ENCODE data around the gene PIP4K2A.
"Not testable (repeated sequence)": the region's sequence is repeated elsewhere in the genome, so short reads cannot be mapped to it uniquely, and the experiment has no call there.

PIP4K2A gene

DNA sequence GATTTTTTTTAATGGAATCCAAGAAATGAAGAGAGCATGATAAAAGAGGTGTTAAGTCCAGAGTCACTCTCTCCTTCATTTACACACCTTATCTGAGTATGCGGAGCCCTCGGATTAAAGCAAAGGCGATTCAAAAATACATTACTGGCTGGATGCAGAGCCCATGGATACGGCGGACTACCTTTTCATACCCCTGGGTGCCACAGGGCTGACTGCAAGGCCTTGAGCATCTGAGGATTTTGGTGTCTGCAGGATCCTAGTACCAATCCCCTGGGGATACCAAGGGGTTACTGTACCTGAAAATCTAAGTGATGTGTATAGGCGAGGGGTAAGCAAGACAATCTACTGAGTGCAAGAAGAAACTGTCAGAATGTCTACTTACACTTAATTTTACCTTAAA lies 20.5 kb downstream of the PIP4K2A start:
- no peak for DNase-seq (ENCODE audit: low spot score)

DNA sequence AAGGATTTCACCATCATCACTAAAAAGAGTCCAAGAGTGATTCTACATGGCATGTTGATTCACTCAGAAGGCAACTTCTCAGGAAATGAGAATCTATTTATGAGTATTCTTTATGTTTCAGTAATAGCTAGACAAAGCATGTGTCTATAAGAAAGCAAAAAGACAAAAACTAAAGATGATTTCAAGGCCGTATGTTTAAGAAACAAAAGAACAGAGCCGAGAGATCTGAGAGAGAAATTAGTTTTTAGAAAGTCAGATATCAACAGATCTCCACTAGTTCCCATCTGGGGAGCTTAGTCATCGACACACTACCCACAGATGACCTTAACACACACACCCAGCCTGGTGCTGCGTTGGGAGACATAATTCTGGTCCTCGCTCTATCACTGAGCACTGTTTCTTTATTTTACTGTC lies 21.0 kb downstream of the PIP4K2A start:
- DNase-seq (ENCODE audit: low spot score) = peak; percentile 53

DNA sequence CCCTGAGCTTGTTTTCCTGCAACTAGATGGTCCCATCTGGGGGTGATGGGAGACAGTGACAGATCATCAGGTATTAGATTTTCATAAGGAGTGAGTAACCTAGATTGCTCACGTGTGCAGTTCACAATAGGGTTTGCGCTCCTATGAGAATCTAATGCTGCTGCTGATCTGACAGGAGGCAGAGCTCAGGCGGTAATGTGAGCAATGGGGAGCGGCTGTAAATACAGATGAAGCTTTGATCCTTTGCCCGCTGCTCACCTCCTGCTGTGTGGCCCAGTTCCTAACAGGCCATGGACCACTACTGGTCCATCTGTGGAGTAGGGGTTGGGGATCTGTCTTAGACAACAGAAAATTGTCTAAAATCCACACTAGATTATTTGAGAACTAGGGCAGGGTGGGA lies 22.3 kb downstream of the PIP4K2A start:
- not testable (repeated sequence) for DNase-seq (ENCODE audit: low spot score)

DNA sequence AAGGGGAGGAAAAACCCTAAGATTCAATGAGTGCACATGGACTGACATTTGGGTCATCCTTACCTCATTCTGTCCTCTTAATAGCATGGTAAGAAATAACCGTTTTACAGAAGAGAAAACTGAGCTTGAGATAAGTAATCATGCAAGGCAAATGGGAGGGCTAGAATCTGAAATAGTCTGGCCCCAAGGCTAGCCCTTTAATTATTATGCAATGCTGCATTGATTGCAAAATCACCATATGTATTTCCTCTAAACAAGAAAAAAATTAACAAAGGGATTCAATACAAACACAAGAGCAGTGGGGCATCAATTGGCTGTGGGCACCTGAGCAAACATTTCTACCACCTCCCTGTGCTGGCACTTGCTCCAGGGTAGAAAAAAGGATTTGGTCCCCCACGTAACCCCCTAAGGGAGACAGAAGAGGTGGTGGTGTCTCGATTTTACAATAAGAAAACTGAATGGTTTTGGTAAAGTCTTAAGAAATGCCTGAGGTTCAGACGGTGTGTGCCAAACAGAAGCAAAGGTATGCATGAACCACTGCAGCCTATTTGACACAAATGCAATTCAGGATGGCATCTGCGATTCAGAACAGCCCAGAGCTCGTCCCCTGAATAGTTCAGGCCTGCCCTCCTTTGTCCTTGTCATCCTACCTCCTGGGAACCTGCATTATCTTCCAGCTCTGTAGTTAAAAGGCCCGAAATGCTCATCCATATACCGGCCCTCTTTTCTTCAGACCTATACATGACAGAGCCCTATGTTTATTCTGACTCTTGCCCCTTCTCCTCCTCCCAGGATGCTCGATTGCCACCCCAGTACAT lies 23.6 kb downstream of the PIP4K2A start:
- no peak for DNase-seq (ENCODE audit: low spot score)

DNA sequence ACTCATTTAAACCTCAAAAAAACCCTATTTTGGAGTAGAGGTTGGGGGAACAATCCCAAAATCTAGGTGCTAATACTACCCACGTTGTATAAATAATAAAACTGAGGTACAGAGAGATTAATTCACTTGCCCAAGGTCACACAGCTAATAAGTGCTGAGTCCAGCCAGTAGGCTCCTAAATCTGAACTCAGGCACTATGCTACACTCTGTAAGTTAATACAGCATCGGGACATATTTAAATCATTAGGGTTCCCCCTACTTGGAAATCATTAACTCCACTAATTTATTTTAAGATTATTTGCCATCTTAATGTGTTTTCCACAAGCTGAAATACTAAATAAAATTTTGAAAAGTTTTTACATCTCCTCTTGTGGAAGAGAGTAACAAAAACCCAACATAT lies 24.2 kb downstream of the PIP4K2A start:
- no peak for DNase-seq (ENCODE audit: low spot score)

DNA sequence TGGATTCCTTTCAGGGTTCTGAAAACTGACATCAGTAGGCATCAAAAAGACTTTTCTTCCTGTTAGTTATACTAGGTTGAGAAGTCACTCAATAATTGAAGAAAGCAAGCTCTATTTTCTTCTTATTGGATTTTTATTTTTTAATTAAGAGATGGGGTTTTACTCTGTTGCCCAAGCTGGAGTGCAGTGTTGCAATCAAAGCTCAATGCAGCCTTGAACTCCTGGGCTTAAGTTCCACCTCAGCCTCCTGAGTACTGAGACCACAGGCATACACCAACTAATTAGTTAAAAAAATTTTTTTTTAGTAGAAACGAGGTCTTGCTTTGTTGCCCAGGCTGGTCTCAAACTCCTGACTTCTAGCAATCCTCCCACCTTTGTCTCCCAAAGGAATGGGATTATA lies 28.0 kb downstream of the PIP4K2A start:
- DNase-seq (ENCODE audit: low spot score) = no peak

DNA sequence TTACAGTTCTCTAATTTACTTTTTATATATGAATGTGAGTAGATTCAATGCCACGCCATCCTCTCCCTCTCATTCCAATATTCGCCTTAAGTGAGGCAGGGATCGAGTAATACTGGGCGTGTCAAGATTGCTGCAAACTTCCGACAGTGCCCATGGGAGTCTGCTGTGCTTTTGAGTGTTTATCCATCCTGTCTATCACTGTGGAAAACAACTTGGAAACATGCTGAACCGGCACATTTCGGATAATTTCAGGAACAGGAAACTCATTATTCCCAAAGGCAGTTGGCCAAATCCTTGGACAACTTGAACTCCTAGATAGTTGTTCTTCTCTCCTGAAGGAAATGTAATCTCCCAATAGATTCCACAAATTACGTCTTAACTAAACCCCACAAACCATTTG lies 28.5 kb downstream of the PIP4K2A start:
- DNase-seq (ENCODE audit: low spot score) = no peak

DNA sequence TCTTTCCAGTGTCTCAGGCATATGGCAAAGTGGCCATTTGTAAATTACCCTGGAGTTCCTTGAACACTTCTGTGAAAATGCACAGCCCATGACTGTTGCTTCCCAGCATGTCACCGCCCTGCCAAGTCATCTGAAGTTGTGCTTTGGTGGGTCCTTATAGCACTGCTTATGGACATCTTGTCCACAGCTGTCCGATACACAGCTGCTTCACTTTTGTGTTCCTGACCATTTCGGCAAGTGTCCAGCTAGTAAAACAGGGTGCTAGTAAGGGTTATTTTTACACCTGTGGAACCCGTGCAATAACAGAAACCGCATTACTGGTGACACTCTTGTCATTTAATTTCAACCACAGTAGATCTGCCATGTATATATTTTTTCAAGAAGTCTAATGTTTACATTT lies 29.7 kb downstream of the PIP4K2A start:
- DNase-seq (ENCODE audit: low spot score) = no peak

DNA sequence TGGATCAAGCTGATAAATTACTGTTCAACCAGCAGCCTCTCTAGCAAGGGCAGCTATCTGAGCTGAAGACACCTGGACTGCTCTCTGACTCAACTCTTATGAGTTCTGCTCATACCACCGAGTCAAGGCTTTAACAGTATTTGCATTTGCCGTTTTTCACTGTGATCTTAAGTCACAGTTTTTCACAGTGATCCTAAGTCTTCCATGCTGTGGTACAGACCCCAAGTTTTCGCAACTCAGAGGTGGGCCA lies 31.3 kb downstream of the PIP4K2A start:
- DNase-seq (ENCODE audit: low spot score) = no peak

DNA sequence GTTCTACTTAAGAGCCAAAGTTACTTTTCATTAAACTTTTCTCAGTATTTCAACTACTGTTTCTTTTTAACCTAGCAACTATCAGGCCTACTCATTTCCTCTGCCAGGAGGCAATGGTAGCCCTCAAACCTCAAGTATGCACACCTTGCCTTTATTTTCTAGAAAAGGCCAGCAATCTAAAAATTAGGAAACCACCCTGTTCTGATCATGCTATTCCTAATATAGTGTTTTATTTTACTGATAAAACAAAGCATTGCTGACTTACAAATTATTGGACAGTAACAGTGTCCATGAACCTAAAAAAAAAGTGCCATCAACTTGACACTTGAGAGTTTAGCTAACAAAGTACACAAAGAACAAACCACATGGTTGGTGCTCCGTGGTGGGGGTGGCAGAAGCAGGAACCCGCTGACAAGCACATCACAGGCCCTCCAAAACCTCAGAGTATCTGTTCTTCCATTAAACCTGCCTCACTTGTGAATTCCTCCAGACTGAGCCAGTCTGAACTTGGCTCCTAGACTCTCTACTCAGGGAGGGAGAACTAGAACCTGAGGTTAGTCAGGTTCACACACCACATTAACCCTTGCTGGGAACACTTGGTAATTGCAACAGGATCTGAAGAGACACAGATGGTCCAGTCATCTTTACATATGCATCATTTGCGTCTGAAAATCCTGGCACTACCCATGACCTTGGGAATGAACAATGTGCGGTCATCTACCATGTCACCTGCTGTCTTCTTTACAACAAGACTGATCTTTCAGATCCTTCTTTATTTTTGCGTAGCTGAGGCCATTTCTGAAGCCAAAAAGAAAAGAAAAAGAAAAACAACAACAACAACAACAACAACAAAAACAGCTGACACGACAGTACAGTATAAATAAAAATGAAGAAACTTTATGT lies 31.9 kb downstream of the PIP4K2A start:
- peak; percentile 81 for DNase-seq (ENCODE audit: low spot score)

DNA sequence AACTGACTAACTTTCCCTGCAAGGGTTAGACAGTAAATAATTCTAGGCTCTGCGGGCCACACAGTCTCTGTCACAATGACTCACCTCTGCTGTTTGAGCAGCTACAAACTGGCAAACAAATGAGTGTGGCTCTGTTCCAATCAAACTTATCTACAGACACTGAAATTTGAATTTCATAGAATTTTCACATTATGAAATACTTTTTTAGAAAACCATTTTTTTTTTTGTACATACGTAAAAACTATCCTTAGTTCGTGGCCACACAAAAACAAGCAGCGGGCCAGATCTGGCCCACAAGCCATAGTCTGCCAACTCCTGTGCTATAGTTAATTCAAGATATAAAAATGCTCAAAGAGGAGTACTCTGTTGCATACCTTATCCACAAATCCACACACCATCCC lies 32.6 kb downstream of the PIP4K2A start:
- peak; percentile 81 for DNase-seq (ENCODE audit: low spot score)

DNA sequence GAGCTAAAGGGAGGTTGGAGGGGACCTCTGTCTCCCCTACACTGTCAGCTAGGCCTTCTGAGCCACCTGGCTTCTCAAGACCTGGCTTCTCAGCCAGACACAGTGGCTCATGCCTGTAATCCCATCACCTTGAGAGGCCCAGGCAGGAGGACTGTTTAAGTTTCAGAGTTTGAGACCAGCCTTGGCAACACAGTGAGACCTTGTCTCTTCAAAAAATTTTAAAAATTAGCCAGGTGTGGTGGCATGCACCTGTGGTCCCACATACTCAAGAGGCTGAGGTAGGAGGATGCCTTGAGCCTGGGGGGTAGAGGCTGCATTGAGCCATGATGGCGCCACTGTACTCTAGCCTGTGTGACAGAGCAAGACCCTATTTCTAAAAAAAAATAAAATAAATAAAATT lies 33.1 kb downstream of the PIP4K2A start:
- DNase-seq (ENCODE audit: low spot score) = no peak

DNA sequence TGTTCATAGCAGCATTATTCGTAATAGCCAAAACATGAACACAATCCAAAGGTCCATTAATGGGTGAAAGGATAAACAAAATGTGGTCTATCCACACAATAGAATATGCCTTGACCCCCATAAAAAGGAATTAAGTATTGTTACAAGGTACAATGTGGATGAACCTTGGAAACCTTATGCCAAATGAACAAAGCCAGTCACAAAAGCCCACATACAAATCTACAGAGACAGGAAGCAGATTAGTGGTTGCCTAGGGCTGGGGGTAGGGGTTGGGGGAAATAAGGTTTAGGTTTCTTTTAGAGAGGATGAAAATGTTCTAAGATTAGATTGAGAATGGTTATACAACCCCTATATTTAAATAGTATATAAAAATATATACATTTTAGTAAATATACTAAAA lies 34.8 kb downstream of the PIP4K2A start:
- no peak for DNase-seq (ENCODE audit: low spot score)

DNA sequence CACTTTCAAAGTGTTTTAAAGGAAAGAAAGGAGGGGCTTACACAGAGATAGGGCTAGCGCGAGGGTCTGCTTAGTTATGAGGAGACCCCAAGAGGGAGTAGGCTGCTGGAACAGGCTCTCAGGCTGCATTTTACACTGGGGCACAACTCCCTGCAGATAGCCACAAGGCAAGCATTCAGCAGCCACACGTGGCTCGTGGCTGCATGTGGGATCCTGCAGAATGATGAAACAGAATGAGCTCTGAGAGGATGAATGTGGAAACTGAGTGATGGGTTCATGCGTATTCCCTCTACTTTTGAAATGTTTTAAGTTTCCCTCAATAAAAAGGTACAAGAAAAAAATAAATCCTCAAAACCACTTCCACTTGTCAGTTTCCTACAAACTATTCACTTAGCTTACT lies 37.0 kb downstream of the PIP4K2A start:
- DNase-seq (ENCODE audit: low spot score) = no peak

DNA sequence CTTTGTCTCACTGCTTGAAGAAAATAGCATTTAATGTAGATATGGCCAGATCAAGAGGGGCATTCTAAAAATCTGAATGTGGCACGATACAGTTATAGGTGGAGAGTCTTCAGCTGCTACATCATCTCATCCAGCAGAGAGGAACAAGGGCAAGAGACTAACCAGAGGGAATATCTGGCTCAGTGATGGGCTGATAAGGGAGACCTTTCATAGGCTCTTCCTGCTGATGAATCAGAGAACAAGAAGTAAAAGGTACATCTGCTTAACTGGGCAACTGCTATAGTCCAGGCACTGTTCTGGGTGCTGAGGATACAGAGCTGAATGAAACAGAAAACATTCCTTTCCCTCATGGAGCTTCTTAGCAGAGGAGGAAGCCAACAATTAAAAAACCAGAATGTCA lies 37.9 kb downstream of the PIP4K2A start:
- no peak for DNase-seq (ENCODE audit: low spot score)

DNA sequence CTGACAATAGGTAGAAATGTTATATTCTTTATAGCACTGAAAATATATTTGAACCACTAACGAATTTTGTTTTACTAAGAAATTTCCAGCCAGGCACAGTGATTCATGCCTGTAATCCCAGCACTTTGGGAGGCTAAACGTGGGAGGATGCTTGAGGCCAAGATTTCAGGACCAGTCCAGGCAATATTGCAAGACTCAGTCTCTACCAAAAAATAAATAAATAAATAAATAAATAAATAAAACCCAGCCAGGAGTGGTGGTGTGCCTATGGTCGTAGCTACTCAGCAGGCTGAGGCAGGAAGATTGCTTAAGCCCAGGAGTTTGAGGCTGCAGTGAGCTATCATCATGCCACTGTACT lies 39.8 kb downstream of the PIP4K2A start:
- DNase-seq (ENCODE audit: low spot score) = no peak

DNA sequence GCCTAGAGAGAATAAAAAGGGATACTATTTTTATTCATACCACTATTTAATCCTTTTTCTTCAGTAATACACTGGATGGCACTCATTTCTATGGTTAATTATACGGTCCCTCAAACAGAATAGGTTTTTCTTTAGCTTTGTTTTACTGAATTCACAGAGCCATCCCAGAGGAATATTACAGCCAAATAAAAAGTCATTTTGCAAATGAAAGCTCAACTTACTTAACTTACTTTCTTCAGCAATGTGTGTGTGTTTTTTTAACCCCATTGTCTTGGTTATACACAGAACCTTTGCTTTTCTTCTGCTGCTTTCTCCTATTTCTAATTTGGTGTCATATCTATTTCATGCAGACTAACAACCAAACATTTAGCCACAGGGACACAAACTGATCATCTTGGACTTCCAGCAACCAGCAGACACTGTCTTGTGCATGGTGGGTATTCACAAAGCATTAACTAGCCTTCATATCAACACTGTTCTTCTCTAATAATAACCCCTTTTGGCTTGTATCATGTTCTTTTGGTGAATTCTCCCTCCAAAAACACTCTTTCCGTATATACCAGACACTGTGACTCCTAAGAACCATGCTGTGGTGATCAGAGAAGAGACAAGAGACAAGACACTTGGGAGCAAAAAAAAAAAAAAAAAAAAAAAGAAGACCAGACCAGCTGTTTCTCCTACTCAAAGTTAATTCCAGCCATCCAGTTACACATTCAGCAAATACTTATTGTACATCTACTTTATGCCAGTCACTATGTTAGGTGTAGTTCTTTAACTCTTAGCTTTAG lies 40.4 kb downstream of the PIP4K2A start:
- DNase-seq (ENCODE audit: low spot score) = no peak

DNA sequence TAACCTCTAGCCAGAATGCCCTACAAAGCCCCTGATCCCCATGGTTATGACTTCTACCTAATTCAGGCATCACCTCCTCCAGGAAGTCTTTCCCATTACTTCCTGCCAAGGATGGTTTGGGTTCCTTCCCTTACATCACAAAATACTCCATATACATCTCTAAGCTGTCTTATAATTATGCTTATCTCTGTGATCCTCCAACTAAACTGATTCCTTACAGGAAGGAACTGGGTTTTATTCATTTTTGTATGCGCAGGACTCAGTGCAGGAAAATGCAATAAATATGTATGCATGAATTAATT lies 41.3 kb downstream of the PIP4K2A start:
- DNase-seq (ENCODE audit: low spot score) = no peak

DNA sequence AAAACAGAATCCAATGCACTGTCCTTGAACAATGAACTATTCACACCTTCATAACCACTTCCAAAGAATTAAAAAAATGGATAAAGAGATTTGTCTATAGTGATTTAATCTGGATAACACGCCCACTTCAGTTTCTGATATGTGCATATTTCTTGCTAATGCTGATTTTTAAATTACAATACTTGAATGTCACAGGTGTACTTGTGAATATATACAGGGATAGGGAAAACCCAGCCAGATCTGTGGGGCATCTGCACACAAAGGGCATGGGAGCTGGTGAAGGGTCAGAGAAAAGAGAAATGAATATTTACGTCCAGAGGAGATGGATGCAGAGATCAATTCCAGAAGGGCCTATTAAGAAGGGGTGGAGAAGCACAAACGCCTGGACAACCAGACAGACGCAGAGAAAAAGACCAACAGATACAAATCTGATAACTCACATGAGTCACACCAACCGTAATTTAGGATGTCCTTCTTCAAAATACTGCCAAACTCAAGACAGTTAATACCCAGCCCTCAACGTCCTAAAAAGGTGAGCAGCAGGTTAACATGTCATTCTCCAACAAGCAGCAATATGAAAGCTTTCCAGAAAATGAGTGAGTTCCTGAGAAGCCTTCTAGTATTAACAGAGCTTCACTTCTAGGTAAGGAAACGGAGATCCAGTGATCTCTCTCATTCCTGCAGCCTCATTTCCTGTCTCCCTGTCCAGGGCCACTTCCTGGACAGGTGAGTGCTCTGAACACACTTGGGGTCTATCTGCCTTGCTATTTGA lies 41.9 kb downstream of the PIP4K2A start:
- DNase-seq (ENCODE audit: low spot score) = no peak

DNA sequence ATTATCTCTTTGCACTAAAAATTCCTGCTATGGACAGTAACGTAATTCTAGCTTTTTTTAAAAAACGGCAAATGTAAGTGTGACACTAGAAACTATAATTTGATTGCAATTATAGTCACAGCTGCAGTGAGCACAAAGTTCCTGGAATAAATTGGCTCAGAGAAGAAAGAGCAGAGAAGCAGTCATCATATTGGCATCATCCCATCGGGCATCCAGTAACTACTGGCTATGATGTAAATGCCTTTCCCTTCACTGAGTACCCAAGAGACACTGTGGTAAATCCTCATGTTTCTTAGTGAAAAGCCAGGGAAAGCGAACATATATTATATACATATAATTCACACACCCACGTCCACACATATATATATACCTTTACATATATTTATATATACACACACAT lies 43.6 kb downstream of the PIP4K2A start:
- no peak for DNase-seq (ENCODE audit: low spot score)

DNA sequence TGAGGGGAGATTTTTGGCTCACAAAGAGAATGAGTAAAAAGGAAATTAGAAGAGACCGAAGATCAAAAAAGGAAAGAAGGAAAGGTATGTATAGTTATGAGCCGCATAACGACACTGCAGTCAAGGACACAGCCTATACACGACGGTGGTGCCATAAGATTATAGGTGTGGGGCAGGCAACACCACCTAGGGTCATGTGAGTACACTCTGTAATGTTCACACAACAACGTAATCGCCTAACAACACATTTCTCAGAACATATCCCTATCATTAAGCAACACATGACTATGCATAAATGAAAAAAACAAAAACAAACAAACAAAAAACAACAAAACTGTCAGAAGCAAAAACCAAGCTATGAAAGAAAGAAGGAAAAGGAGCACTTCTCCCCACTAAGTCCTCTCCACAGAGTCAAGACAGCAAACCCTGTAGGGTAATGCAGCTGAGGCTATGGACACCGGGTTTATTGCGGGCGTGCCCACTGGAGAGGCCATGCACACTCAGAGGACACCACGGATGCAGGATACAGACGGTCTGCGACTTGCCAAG lies 45.1 kb downstream of the PIP4K2A start:
- DNase-seq (ENCODE audit: low spot score) = peak; percentile 31

DNA sequence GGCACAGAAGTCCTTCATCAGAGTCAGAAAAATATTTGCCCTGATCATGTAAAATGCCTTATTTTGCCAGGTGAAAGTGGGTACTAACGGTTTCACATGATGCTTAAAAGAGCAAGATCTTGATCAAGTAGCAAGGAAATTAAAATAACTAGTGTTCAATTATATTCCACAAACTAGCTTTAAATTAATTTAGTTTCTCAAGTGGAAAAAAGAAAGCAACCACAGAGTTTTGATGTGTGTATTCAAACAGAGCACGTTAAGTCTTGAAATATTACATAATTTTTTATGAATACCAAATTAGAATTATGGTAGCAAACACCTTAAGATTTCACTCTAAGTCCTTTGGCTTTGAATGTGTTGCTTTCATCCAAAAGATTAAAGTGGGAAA lies 47.3 kb downstream of the PIP4K2A start:
- DNase-seq (ENCODE audit: low spot score) = no peak

All from CD4-positive, alpha-beta T cell treated with Interleukin-15 for 4 hours (primary cell).